KOPT-K1 (cell line): ENCODE measurements around the gene GOLGA8S.
"Not testable (repeated sequence)": the region's sequence is repeated elsewhere in the genome, so short reads cannot be mapped to it uniquely, and the experiment has no call there.

Source experiments
- H3K27ac ChIP-seq: fragments of 200-600 bp; sonication (generic); 2 replicates; pipeline ENCODE4 v1.5.1; 2016; ENCODE audit warnings: antibody characterized with exemption, mild to moderate bottlenecking, low read depth, low read length; ENCODE audit not compliant: poor library complexity, severe bottlenecking
- H3K36me3 ChIP-seq: fragments of 200-600 bp; sonication (generic); 2 replicates; pipeline ENCODE4 v1.5.1; 2017; ENCODE audit warnings: antibody characterized with exemption, mild to moderate bottlenecking, low read length, moderate library complexity; ENCODE audit not compliant: insufficient read depth
- H3K9me3 ChIP-seq: fragments of 200-600 bp; sonication (generic); 2 replicates; pipeline ENCODE4 v1.5.1; 2017; ENCODE audit warnings: antibody characterized with exemption, low read length, mild to moderate bottlenecking; ENCODE audit not compliant: insufficient read depth, poor library complexity, severe bottlenecking

Gene GOLGA8S

DNA sequence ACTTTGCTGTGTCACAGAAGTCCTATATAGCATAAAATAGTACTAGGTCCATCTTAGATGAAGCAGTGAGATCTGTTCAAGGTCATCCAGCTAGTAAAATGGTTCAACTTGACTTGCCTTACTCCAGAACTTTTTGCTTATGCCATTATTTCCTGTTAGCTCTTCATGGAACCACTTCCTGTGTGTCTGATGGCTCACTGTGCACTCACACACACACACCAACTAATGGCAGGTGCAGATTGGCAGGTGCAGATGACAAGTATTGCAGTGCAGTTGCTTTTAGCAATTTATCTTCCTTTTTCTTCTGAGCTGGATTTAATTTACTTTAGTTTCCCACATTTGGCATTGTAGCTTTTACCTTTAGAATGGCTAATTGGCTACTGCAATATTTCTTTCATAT lies 29.8 kb downstream of the GOLGA8S start:
- no peaks in the 10 kb centered on the region for H3K36me3 ChIP-seq
- no peak overlapping the region for H3K27ac ChIP-seq
- no peaks in the 10 kb centered on the region for H3K9me3 ChIP-seq

DNA sequence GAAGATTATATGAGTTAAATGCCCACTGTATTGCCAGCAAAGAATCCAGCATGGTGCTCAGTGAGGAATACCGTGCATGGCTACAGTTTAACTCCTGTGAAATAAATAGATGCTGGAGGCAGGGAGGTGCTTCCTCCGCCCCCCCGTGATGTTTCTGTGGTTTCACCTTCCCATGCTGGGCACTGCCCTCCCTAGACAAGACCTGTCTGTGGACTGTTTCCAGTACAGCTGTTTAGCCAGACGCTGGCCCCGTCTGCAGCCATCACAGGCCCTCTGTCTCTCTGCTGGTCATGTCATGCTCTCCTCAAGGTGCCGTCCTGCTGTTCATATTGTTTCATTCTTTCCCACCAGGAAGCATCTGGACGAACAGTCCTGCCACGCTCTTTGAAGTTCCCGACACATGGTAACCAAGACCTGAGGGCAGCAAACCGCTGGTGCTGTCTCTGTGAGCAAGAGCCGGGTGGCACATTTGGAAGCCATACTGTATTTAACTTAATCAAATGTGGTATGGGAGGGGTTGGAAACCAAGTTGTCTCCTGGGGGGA lies 31.4 kb downstream of the GOLGA8S start:
- no peaks in the 10 kb centered on the region for H3K36me3 ChIP-seq
- H3K27ac ChIP-seq: no peak overlapping the region
- H3K9me3 ChIP-seq: no peaks in the 10 kb centered on the region

DNA sequence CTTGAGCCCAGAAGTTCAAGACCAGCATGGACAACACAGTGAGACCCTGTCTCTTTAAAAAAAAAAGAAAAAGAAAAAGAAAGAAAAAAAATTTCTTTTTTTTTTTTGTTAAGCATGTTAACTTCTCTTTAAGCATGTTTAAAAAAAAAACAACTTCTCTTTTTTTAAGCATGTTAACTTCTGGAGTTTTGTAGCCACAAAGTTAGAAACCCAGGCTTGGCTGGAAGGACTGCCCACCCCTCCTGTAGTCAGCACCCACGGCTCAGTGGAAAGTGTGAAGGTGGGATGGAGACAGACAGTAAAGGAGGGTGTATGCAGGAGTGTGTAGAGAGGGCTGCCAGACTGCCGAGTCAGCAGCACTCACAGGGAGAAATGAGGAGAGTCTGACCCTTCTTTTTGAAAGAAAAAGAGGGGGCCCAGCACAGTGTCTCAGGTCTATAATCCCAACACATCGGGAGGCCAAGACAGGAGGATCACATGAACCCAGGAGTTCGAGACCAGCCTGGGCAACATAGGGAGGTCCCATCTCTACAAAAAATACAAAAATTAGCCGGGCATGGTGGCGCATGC lies 33.2 kb downstream of the GOLGA8S start:
- Histone ChIP-seq H3K27ac (no peak overlapping the region), H3K9me3 (no peaks in the 10 kb centered on the region), H3K36me3 (no peaks in the 10 kb centered on the region)

DNA sequence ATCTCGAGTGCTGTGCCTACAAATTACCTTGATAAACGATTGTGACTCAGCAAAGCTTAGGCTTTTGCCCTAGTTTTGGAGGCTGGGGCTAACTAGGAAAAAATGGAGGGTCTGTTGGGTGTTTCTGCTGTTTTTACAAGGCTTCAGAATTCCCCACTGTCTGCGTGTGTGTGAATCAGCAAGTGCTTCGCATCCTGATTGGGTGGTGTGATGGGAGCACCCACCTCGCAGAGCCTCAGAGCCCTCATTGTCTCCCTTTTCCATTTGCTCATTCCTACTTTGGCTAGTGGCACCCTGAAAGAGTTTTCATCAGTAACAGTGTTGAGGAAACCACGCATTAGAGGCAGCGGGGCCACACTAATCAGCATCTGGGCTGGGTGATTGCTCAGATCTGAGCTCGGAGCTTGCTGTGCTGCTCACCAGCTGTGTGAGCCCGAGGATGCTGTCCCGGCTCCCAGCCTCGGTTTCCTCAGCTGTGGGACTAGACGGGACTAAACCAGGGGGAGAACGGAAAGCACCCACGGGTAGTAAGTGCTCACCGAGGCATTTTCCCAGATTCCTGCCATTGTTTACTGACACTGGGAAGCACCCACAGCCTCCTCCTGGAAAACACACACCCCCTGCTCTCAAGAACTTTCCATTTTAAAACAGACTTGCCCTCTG lies 40.6 kb downstream of the GOLGA8S start:
- Histone ChIP-seq H3K27ac (no peak overlapping the region), H3K9me3 (no peaks in the 10 kb centered on the region), H3K36me3 (no peaks in the 10 kb centered on the region)

DNA sequence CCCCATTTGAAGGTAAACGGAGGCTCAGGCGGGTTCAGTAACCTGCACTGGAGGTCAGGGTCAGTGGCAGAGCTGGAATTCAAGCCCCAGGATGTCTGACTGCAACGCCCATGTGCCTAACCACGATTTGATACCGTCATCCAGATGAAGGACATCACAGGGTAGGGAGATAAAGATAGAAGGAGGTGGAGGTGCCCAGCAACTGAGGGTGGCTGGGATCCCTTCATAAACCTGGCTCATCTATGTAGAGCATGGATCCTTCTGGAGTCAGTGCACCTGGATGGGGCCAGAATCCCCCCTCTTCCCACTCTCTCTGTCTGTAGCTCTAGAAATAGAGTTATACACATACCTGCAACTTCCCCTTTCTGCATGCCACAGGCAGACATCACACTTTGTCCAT lies 41.3 kb downstream of the GOLGA8S start:
- no peak overlapping the region for H3K27ac ChIP-seq
- H3K36me3 ChIP-seq: no peaks in the 10 kb centered on the region
- no peaks in the 10 kb centered on the region for H3K9me3 ChIP-seq

DNA sequence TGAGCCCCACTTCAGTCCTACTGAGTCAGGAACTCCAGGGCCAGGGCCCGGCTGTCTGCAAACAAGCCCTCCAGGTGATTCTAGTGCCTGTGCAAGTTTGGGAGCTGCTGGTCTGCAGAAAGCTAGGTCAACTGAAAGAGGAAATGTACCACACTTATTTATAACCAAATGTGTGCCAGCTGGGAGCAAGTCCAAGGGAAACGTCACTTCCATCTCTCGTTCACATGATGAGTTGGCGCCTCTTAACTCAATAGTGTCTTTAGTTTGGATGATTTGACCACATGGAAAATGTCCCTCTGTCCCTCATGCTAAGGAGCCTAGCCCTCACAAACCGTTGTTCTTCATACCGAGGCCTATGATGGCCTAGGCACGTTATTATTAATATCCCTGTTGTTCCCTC lies 43.2 kb downstream of the GOLGA8S start:
- Histone ChIP-seq H3K27ac (no peak overlapping the region), H3K9me3 (no peaks in the 10 kb centered on the region), H3K36me3 (no peaks in the 10 kb centered on the region)

DNA sequence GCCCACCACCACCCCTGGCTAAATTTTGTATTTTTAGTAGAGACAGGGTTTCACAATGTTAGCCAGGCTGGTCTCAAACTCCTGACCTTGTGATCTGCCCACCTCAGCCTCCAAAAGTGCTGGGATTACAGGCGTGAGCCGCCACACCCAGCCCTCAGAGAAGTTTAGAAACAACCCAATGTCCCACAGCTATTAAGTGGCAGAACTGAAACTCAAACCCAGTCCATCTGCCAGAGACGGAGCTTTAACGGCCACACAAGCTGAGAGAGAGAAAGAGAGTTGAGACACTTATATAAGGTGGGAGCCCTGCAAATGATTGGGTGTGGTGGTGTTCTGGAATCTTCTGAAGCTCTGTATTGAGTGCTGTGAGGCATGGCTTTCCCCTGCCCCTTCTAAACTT lies 43.8 kb downstream of the GOLGA8S start:
- not testable (repeated sequence) for H3K9me3 ChIP-seq, H3K36me3 ChIP-seq, H3K27ac ChIP-seq

DNA sequence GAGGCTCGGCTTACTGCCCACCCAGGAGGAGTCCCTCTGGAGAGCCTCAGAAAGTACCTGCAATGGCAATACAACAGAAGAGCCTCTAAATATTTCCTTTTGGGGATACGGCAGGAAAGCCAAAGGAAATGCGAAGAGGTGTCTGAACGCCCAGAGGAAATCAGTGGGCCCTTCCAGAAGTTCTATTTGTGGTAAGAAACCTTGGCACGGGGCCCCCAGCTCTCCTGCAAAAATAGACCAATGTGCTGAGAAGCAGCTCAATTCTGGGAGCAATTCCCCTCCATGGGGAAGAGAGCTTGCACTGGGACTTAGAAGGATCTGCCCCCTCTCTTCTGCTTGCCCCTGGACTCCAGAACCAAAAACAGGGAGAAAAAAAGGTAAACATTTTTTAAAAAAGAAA lies 44.7 kb downstream of the GOLGA8S start:
- not testable (repeated sequence) for H3K9me3 ChIP-seq, H3K36me3 ChIP-seq, H3K27ac ChIP-seq

DNA sequence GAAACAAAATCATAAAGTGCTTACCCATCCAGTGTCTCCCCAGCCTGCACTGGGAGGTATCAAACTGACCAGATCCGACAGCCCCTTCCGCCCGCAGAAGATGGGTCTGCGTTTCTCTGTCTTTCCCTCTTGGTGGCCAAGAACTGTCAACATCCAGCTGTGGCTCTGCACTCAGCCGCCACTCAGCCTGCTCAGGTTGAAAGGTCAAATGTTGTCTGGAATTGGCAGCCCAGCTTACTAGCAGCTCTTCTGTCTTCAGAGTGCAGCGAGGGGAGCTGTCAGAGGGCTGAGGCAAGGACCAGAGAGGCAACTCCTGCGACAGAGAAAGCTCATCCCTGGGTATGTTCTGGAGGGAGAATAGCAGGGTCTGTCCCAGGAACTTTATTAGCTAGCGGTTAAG lies 47.1 kb downstream of the GOLGA8S start:
- H3K27ac ChIP-seq: no peak overlapping the region
- H3K9me3 ChIP-seq: no peaks in the 10 kb centered on the region
- no peaks in the 10 kb centered on the region for H3K36me3 ChIP-seq

DNA sequence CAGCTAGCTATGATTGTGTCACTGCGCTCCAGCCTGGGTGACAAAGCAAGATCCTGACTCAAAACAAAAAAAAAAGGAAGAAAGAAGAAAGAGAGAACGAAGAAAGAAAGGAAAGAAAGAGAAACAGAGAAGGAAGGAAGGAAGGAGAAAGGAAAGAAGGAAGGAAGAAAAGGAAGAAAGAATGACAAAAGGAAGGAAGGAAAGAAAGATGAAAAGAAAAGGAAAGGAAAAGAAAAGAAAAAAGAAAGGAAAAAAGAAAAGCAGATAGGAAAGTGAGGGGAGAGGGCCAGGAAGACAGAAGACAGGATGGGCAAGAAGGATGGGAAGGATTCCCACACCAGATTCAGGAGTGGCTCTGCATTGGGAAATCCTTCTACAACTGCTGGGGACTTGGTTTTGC lies 47.6 kb downstream of the GOLGA8S start:
- Histone ChIP-seq H3K9me3 (no peaks in the 10 kb centered on the region), H3K36me3 (no peaks in the 10 kb centered on the region), H3K27ac (no peak overlapping the region)

DNA sequence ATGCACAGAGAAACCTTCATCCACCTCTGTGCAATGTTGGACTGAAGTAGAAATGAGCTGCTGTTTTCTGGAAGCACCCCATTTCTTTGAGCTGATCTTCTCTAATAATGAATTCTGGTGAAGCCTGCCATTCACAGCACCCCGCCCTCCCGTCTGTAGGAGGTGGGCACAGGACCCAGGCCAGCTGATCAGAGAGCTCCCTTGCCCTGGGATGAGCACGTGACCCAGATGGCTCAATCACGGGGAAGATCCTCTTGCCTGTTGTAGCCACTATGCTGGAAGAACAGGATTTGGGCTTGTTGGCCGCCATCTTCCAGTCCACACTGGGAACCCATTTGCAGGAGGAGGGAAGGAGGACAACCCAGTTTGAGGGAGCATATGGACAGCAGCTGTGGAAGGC lies 48.0 kb downstream of the GOLGA8S start:
- Histone ChIP-seq H3K27ac (no peak overlapping the region), H3K36me3 (no peaks in the 10 kb centered on the region), H3K9me3 (no peaks in the 10 kb centered on the region)

DNA sequence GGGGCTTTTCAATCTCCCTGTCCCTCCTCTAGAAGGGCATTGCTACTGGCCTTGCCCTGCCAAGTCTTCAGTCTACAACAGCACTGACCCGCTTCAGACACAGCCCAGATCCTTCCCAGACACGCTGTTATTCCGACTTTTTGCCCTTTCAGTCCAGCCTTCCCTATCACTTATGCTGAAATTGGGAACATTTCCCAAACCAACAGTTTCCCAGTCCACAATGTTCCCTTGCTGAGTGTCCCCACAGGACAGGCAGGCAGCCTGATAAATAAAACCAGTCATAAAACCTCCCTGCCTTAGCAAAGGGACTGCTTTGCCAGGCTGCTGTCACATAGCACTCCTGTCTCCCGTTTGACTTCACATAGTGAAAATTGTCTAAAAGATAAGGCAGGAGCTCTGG lies 49.0 kb downstream of the GOLGA8S start:
- H3K36me3 ChIP-seq: no peaks in the 10 kb centered on the region
- no peak overlapping the region for H3K27ac ChIP-seq
- H3K9me3 ChIP-seq: no peaks in the 10 kb centered on the region

DNA sequence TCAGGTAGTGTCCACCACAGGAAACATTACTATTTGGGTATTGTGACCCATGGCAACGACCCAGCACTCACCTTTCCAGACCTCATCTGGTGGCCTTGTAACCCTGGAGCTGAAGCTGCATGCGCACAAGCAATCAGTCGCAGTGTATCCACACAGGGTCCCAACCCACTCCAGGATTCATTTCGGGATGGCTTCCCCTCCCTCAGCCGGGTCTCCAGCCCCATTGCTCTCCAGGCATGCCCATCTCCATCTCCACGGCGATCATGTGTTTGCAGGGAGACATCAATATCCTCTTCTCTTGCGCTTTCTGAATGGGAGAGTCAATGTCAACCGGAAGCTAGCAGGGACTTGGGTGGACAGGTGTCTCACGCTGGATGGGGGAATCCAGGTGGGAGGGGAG lies 57.3 kb downstream of the GOLGA8S start:
- Histone ChIP-seq H3K36me3 (no peaks in the 10 kb centered on the region), H3K27ac (no peak overlapping the region), H3K9me3 (no peaks in the 10 kb centered on the region)

DNA sequence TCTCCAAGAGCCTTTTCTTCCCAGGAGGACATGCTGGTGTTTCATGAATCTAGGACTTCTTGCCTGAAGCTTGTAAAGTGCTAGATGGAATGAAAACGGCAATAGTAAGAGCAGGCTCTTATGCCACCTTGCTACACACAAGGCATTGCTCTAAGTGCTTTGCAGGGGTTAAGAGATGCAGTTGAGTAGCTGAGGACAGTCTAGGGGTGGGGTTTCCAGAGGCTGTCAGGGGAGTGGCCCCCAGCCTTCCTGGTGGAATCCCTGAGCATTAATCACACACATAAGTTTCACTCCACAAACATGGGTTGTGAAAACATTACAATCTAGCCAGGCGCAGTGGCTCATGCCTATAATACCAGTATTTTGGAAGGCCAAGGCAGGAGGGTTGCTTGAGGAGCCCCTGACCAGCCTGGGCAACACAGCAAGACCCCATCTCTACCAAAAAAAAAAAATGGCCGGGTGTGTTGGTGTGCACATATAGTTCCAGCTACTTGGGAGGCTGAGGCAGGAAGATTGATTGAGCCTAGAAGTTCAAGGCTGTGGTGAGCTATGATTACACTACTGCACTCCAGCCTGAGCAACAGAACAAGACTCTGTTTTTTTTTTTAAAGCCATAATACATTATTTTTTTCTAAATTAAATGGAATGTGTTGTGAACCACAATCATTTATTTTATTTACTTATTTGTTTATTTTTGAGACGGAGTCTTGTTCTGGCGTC lies 58.5 kb downstream of the GOLGA8S start:
- not testable (repeated sequence) for H3K27ac ChIP-seq, H3K36me3 ChIP-seq

More for the DNA sequence above, 58.5 kb downstream of the GOLGA8S start:
- H3K9me3 ChIP-seq: not testable (repeated sequence)
